Neural crest cell (in vitro differentiated cells): Measurements from ENCODE around the gene TUBGCP2. TPM values are rescaled to one million over a fixed set of nuclear protein-coding genes. Genes with fewer than 3 reads are reported as not detected.

Experiments
- DNase-seq: peaks from one replicate; pipeline ENCODE4 v3.0.0; 2021; ENCODE audit warnings: low read depth, mixed read lengths, low spot score
- H3K27ac Mint-ChIP-seq: one replicate; pipeline ENCODE4 v1.8.0; 2021; ENCODE audit warnings: mild to moderate bottlenecking, mixed read lengths; ENCODE audit not compliant: unreplicated experiment
- H3K27me3 Mint-ChIP-seq: 2 replicates; pipeline ENCODE4 v1.8.0; 2021; ENCODE audit warnings: low read depth, mild to moderate bottlenecking, mixed read lengths
- H3K36me3 Mint-ChIP-seq: 2 replicates; pipeline ENCODE4 v1.8.0; 2021; ENCODE audit warnings: low read depth, mild to moderate bottlenecking, mixed read lengths
- H3K4me1 Mint-ChIP-seq: 2 replicates; pipeline ENCODE4 v1.8.0; 2021; ENCODE audit warnings: mixed read lengths
- H3K4me3 Mint-ChIP-seq: one replicate; pipeline ENCODE4 v1.8.0; 2021; ENCODE audit warnings: mild to moderate bottlenecking, mixed read lengths
- H3K9me3 Mint-ChIP-seq: 2 replicates; pipeline ENCODE4 v1.8.0; 2021; ENCODE audit warnings: mixed read lengths
- CTCF ChIP-seq: fragments of 200-600 bp; sonication (generic); conservative IDR thresholded peaks from 2 replicates; pipeline ENCODE4 v1.5.0; 2021; ENCODE audit warnings: antibody characterized with exemption, mild to moderate bottlenecking
- total RNA-seq: library from RNA; stranded (reverse); gene quantifications from 2 replicates; pipeline ENCODE4 v1.2.1, GENCODE V29; 2021

The TUBGCP2 gene
- total RNA-seq, 1 donor from 2014 or later, result 70.0 TPM

GRCh38 chr10:133252223-133252552 lies 56.5 kb downstream of the TUBGCP2 start:
- Mint-ChIP-seq H3K36me3 (no peaks in the 10 kb centered on the region), H3K27ac (no peak overlapping the region), H3K4me1 (peaks cover 14% of the 10 kb centered on the region), H3K27me3 (peaks cover 21% of the 10 kb centered on the region), H3K9me3 (no peaks in the 10 kb centered on the region), H3K4me3 (no peak overlapping the region)
- no peak for DNase-seq
- TF ChIP-seq CTCF, result no peak

GRCh38 chr10:133251388-133252222 lies 57.1 kb downstream of the TUBGCP2 start:
- H3K36me3 Mint-ChIP-seq, result no peaks in the 10 kb centered on the region
- no peaks in the 10 kb centered on the region for H3K9me3 Mint-ChIP-seq
- no peak for TF ChIP-seq CTCF
- peaks cover 14% of the 10 kb centered on the region for H3K4me1 Mint-ChIP-seq
- H3K4me3 Mint-ChIP-seq, result no peak overlapping the region
- DNase-seq, result no peak
- H3K27ac Mint-ChIP-seq, result no peak overlapping the region
- H3K27me3 Mint-ChIP-seq, result peaks cover 15% of the 10 kb centered on the region

GRCh38 chr10:133249975-133250754 lies 58.5 kb downstream of the TUBGCP2 start:
- DNase-seq, result no peak
- H3K9me3 Mint-ChIP-seq, result no peaks in the 10 kb centered on the region
- no peak overlapping the region for H3K4me3 Mint-ChIP-seq
- peaks cover 14% of the 10 kb centered on the region for H3K4me1 Mint-ChIP-seq
- no peak for TF ChIP-seq CTCF
- H3K36me3 Mint-ChIP-seq, result no peaks in the 10 kb centered on the region
- H3K27me3 Mint-ChIP-seq, result peaks cover 17% of the 10 kb centered on the region
- peak overlapping the region; percentile 7 for H3K27ac Mint-ChIP-seq

- peaks cover 10% of the 10 kb centered on the region for H3K4me1 Mint-ChIP-seq
- peak; percentile 12 for TF ChIP-seq CTCF
- no peak overlapping the region for H3K4me3 Mint-ChIP-seq
- no peak for DNase-seq
- no peaks in the 10 kb centered on the region for H3K9me3 Mint-ChIP-seq
- no peak overlapping the region for H3K27ac Mint-ChIP-seq
- peaks cover 12% of the 10 kb centered on the region for H3K27me3 Mint-ChIP-seq
- no peaks in the 10 kb centered on the region for H3K36me3 Mint-ChIP-seq
Measured at GRCh38 chr10:133249094-133249780, 59.4 kb downstream of the TUBGCP2 start.

GRCh38 chr10:133248334-133248715 lies 60.3 kb downstream of the TUBGCP2 start:
- Mint-ChIP-seq H3K36me3 (no peaks in the 10 kb centered on the region), H3K9me3 (no peaks in the 10 kb centered on the region), H3K4me1 (peaks cover 10% of the 10 kb centered on the region)

More at GRCh38 chr10:133248334-133248715, 60.3 kb downstream of the TUBGCP2 start:
- no peak for TF ChIP-seq CTCF
- Mint-ChIP-seq H3K27ac (no peak overlapping the region), H3K4me3 (no peak overlapping the region), H3K27me3 (peaks cover 12% of the 10 kb centered on the region)
- DNase-seq, result no peak
